ENCODE data around the gene ZNF496. TPM values are rescaled to one million over a fixed set of nuclear protein-coding genes. Genes with fewer than 3 reads are reported as not detected.
"Not testable (repeated sequence)": the region's sequence is repeated elsewhere in the genome, so short reads cannot be mapped to it uniquely, and the experiment has no call there.

Gene ZNF496
- total and polyA plus RNA-seq, 5 donors from 2014 or later: 2.0 to 6.0 (median 3.7) TPM

- H3K36me3 Mint-ChIP-seq; H3K4me1 Mint-ChIP-seq; ATAC-seq (ENCODE audit: low read depth in 2 of 2); H3K27ac ChIP-seq (ENCODE audit: insufficient read depth, low read length, poor library complexity, severe bottlenecking); H3K9me3 ChIP-seq (ENCODE audit: control insufficient read depth in 2 of 2, low read length in 2 of 2); DNase-seq; H3K27me3 ChIP-seq (ENCODE audit: control insufficient read depth, insufficient read depth, low read length); H3K4me3 ChIP-seq (ENCODE audit: low read depth, low read length); H3K9me3 Mint-ChIP-seq; H3K36me3 ChIP-seq (ENCODE audit: control insufficient read depth, insufficient read depth, low read length); H3K27ac Mint-ChIP-seq; H3K27me3 Mint-ChIP-seq; H3K4me3 Mint-ChIP-seq; H3K4me1 ChIP-seq (ENCODE audit: control insufficient read depth, insufficient read depth, low read length, poor library complexity, severe bottlenecking): not testable (repeated sequence)
Observed at GRCh38 chr1:247363000-247363399, 31.3 kb upstream of the ZNF496 start.

- Mint-ChIP-seq H3K36me3 (no peaks in the 10 kb centered on the region), H3K27ac (no peak overlapping the region), H3K4me1 (no peaks in the 10 kb centered on the region), H3K4me3 (no peak overlapping the region), H3K27me3 (peaks cover 11% of the 10 kb centered on the region), H3K9me3 (peaks cover 0 to 6% (median 0%) of the 10 kb centered on the region in 7 donors)
- no peak overlapping the region for H3K4me3 ChIP-seq (ENCODE audit: low read depth, low read length)
- ATAC-seq (ENCODE audit: low read depth in 2 of 2) (no peak), DNase-seq (no peak)
- no peaks in the 10 kb centered on the region for H3K9me3 ChIP-seq (ENCODE audit: control insufficient read depth in 2 of 2, low read length in 2 of 2)
- peaks cover 2% of the 10 kb centered on the region for H3K27me3 ChIP-seq (ENCODE audit: control insufficient read depth, insufficient read depth, low read length)
- no peaks in the 10 kb centered on the region for H3K36me3 ChIP-seq (ENCODE audit: control insufficient read depth, insufficient read depth, low read length)
- H3K27ac ChIP-seq (ENCODE audit: insufficient read depth, low read length, poor library complexity, severe bottlenecking): no peak overlapping the region
- H3K4me1 ChIP-seq (ENCODE audit: control insufficient read depth, insufficient read depth, low read length, poor library complexity, severe bottlenecking): no peaks in the 10 kb centered on the region
Observed at GRCh38 chr1:247362153-247362552, 30.5 kb upstream of the ZNF496 start.

GRCh38 chr1:247360991-247361731, 29.5 kb upstream of the ZNF496 start:
- no peaks in the 10 kb centered on the region for H3K36me3 Mint-ChIP-seq
- no peak overlapping the region for H3K4me3 Mint-ChIP-seq
- no peak for DNase-seq
- no peaks in the 10 kb centered on the region for H3K9me3 ChIP-seq (ENCODE audit: control insufficient read depth in 2 of 2, low read length in 2 of 2)
- no peaks in the 10 kb centered on the region for H3K4me1 Mint-ChIP-seq
- no peak overlapping the region for H3K27ac Mint-ChIP-seq
- H3K4me3 ChIP-seq (ENCODE audit: low read depth, low read length): no peak overlapping the region
- H3K9me3 Mint-ChIP-seq: peaks cover 0 to 6% (median 0%) of the 10 kb centered on the region in 7 donors
- H3K27me3 Mint-ChIP-seq: peaks cover 14% of the 10 kb centered on the region
- H3K27ac ChIP-seq (ENCODE audit: insufficient read depth, low read length, poor library complexity, severe bottlenecking): no peak overlapping the region
- ATAC-seq (ENCODE audit: low read depth in 2 of 2): no peak
- H3K27me3 ChIP-seq (ENCODE audit: control insufficient read depth, insufficient read depth, low read length): peaks cover 2% of the 10 kb centered on the region
- no peaks in the 10 kb centered on the region for H3K4me1 ChIP-seq (ENCODE audit: control insufficient read depth, insufficient read depth, low read length, poor library complexity, severe bottlenecking)
- H3K36me3 ChIP-seq (ENCODE audit: control insufficient read depth, insufficient read depth, low read length): no peaks in the 10 kb centered on the region

GRCh38 chr1:247360116-247360898, 28.6 kb upstream of the ZNF496 start:
- no peak for DNase-seq
- Mint-ChIP-seq H3K36me3 (no peaks in the 10 kb centered on the region), H3K9me3 (peaks cover 0 to 8% (median 0%) of the 10 kb centered on the region in 7 donors), H3K4me1 (no peaks in the 10 kb centered on the region), H3K27ac (no peak overlapping the region), H3K27me3 (peaks cover 19% of the 10 kb centered on the region), H3K4me3 (no peak overlapping the region)
- Histone ChIP-seq H3K27me3 (ENCODE audit: control insufficient read depth, insufficient read depth, low read length) (peaks cover 2% of the 10 kb centered on the region), H3K4me1 (ENCODE audit: control insufficient read depth, insufficient read depth, low read length, poor library complexity, severe bottlenecking) (no peaks in the 10 kb centered on the region), H3K4me3 (ENCODE audit: low read depth, low read length) (no peak overlapping the region), H3K36me3 (ENCODE audit: control insufficient read depth, insufficient read depth, low read length) (no peaks in the 10 kb centered on the region), H3K27ac (ENCODE audit: insufficient read depth, low read length, poor library complexity, severe bottlenecking) (no peak overlapping the region), H3K9me3 (ENCODE audit: control insufficient read depth in 2 of 2, low read length in 2 of 2) (no peaks in the 10 kb centered on the region)
- ATAC-seq (ENCODE audit: low read depth in 2 of 2): no peak

- no peaks in the 10 kb centered on the region for H3K9me3 ChIP-seq (ENCODE audit: control insufficient read depth in 2 of 2, low read length in 2 of 2)
Observed at GRCh38 chr1:247359559-247359958, 27.9 kb upstream of the ZNF496 start.

GRCh38 chr1:247358920-247359319, 27.3 kb upstream of the ZNF496 start:
- Histone ChIP-seq H3K4me3 (ENCODE audit: low read depth, low read length) (no peak overlapping the region), H3K27ac (ENCODE audit: insufficient read depth, low read length, poor library complexity, severe bottlenecking) (no peak overlapping the region), H3K36me3 (ENCODE audit: control insufficient read depth, insufficient read depth, low read length) (no peaks in the 10 kb centered on the region), H3K27me3 (ENCODE audit: control insufficient read depth, insufficient read depth, low read length) (peaks cover 2% of the 10 kb centered on the region), H3K4me1 (ENCODE audit: control insufficient read depth, insufficient read depth, low read length, poor library complexity, severe bottlenecking) (no peaks in the 10 kb centered on the region), H3K9me3 (ENCODE audit: control insufficient read depth in 2 of 2, low read length in 2 of 2) (no peaks in the 10 kb centered on the region)
- ATAC-seq (ENCODE audit: low read depth in 2 of 2) (no peak), DNase-seq (no peak)
- peaks cover 19% of the 10 kb centered on the region for H3K27me3 Mint-ChIP-seq
- H3K4me1 Mint-ChIP-seq: no peaks in the 10 kb centered on the region
- H3K9me3 Mint-ChIP-seq: peaks cover 0 to 8% (median 0%) of the 10 kb centered on the region in 7 donors
- no peaks in the 10 kb centered on the region for H3K36me3 Mint-ChIP-seq
- no peak overlapping the region for H3K27ac Mint-ChIP-seq
- H3K4me3 Mint-ChIP-seq: no peak overlapping the region

More at GRCh38 chr1:247359559-247359958, 27.9 kb upstream of the ZNF496 start:
- H3K27me3 ChIP-seq (ENCODE audit: control insufficient read depth, insufficient read depth, low read length): peaks cover 2% of the 10 kb centered on the region
- no peak for DNase-seq
- Mint-ChIP-seq H3K4me3 (no peak overlapping the region), H3K27me3 (peaks cover 19% of the 10 kb centered on the region), H3K9me3 (peaks cover 0 to 8% (median 0%) of the 10 kb centered on the region in 7 donors), H3K4me1 (no peaks in the 10 kb centered on the region), H3K36me3 (no peaks in the 10 kb centered on the region), H3K27ac (no peak overlapping the region)
- no peak for ATAC-seq (ENCODE audit: low read depth in 2 of 2)
- H3K4me3 ChIP-seq (ENCODE audit: low read depth, low read length): no peak overlapping the region
- H3K4me1 ChIP-seq (ENCODE audit: control insufficient read depth, insufficient read depth, low read length, poor library complexity, severe bottlenecking): no peaks in the 10 kb centered on the region
- no peaks in the 10 kb centered on the region for H3K36me3 ChIP-seq (ENCODE audit: control insufficient read depth, insufficient read depth, low read length)
- H3K27ac ChIP-seq (ENCODE audit: insufficient read depth, low read length, poor library complexity, severe bottlenecking): no peak overlapping the region

- H3K4me1 ChIP-seq (ENCODE audit: control insufficient read depth, insufficient read depth, low read length, poor library complexity, severe bottlenecking): no peaks in the 10 kb centered on the region
- no peaks in the 10 kb centered on the region for H3K4me1 Mint-ChIP-seq
- H3K27ac Mint-ChIP-seq: no peak overlapping the region
- no peak overlapping the region for H3K27ac ChIP-seq (ENCODE audit: insufficient read depth, low read length, poor library complexity, severe bottlenecking)
- peaks cover 2% of the 10 kb centered on the region for H3K27me3 ChIP-seq (ENCODE audit: control insufficient read depth, insufficient read depth, low read length)
- H3K4me3 ChIP-seq (ENCODE audit: low read depth, low read length): no peak overlapping the region
- no peaks in the 10 kb centered on the region for H3K36me3 Mint-ChIP-seq
- H3K9me3 ChIP-seq (ENCODE audit: control insufficient read depth in 2 of 2, low read length in 2 of 2): no peaks in the 10 kb centered on the region
- no peak for DNase-seq
- ATAC-seq (ENCODE audit: low read depth in 2 of 2): peak in 1 of 2 donors; percentile 45
- peaks cover 0 to 7% (median 0%) of the 10 kb centered on the region in 7 donors for H3K9me3 Mint-ChIP-seq
- no peaks in the 10 kb centered on the region for H3K36me3 ChIP-seq (ENCODE audit: control insufficient read depth, insufficient read depth, low read length)
- H3K27me3 Mint-ChIP-seq: peaks cover 19% of the 10 kb centered on the region
- no peak overlapping the region for H3K4me3 Mint-ChIP-seq
Observed at GRCh38 chr1:247357781-247358211, 26.1 kb upstream of the ZNF496 start.
